K562 (cell line): Measurements from ENCODE around the gene NECTIN3.

ENCODE experiments used
- EGR1 ChIP-seq: fragments of 450-650 bp; conservative IDR thresholded peaks from 2 replicates; pipeline ENCODE4 v1.6.1; 2017; ENCODE audit warnings: mild to moderate bottlenecking
- EP300 ChIP-seq: IDR thresholded peaks from 2 replicates; pipeline ENCODE4 v1.6.1; 2012; ENCODE audit warnings: low read length, improper control_type of control experiment
- EZH2 ChIP-seq: IDR thresholded peaks from 2 replicates; pipeline ENCODE4 v1.6.1; 2012; ENCODE audit warnings: low read depth, mild to moderate bottlenecking, inconsistent platforms, low read length, borderline replicate concordance
- POLR2A ChIP-seq: fragments of 450-650 bp; conservative IDR thresholded peaks from 2 replicates; pipeline ENCODE4 v1.6.1; 2016
- POLR2AphosphoS5 ChIP-seq: IDR thresholded peaks from 2 replicates; pipeline ENCODE4 v1.6.1; 2011; ENCODE audit warnings: mild to moderate bottlenecking, low read depth, low read length, moderate library complexity; ENCODE audit not compliant: control insufficient read depth, insufficient read depth
- RAD21 ChIP-seq, 2 experiments: fragments of 250-450 bp in 1 of 2; fragments of 450-650 bp in 1 of 2; sonication (Bioruptor Pico) in 1 of 2; formaldehyde crosslinking in 1 of 2; IDR thresholded peaks in 1 of 2; conservative IDR thresholded peaks in 1 of 2; 2 replicates each; pipeline versions ENCODE4 v1.4.0 to v1.8.0; 2020 to 2022; ENCODE audit warnings: mild to moderate bottlenecking in 2 of 2, moderate library complexity in 1 of 2
- TF ChIP-seq, protein P1 (sequence below): fragments of 250-450 bp; sonication (Bioruptor Pico); IDR thresholded peaks from 2 replicates; pipeline ENCODE4 v1.5.1; 2021; ENCODE audit warnings: mild to moderate bottlenecking
- TF ChIP-seq, protein P2 (sequence below): sonication (generic); formaldehyde crosslinking; IDR thresholded peaks from 2 replicates; pipeline ENCODE4 v1.9.0; 2022; ENCODE audit warnings: mild to moderate bottlenecking, missing genetic modification reagents
- TF ChIP-seq, protein P3 (sequence below), 3 experiments: IDR thresholded peaks in 2 of 3; conservative IDR thresholded peaks in 1 of 3; 2 replicates each; pipeline ENCODE4 v1.5.1; 2011 to 2012; ENCODE audit warnings: low read length in 3 of 3, mild to moderate bottlenecking in 3 of 3, control low read depth in 2 of 3, improper control_type of control experiment in 1 of 3, inconsistent platforms in 1 of 3, low read depth in 1 of 3, mixed read lengths in 1 of 3, moderate library complexity in 1 of 3; ENCODE audit not compliant: insufficient read depth in 2 of 3

DNA sequence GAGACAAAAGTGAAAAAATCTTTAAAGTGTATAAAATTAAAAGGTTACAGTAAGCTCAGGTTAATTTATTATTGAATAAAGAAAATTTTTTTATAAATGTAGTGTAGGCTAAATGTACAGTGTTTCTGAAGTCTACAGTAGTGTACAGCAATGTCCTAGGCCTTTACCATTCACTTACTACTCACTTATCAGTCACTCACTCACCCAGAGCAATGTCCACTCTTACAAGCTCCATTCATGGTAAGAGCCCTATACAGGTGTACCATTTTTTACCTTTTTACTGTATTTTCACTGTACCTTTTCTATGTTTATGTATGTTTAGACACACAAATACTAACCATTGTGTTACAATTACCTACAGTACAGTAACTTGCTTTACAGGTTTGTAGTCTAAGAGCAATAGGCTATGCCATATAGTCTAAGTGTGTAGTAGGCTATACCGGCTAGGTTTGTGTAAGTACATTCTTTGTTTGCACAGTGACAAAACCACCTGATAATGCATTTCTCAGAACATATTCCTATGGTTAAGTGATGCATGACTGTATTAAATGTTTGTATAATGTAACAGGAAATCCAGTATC lies 38.1 kb upstream of the NECTIN3 start:
- TF ChIP-seq, protein P1, sequence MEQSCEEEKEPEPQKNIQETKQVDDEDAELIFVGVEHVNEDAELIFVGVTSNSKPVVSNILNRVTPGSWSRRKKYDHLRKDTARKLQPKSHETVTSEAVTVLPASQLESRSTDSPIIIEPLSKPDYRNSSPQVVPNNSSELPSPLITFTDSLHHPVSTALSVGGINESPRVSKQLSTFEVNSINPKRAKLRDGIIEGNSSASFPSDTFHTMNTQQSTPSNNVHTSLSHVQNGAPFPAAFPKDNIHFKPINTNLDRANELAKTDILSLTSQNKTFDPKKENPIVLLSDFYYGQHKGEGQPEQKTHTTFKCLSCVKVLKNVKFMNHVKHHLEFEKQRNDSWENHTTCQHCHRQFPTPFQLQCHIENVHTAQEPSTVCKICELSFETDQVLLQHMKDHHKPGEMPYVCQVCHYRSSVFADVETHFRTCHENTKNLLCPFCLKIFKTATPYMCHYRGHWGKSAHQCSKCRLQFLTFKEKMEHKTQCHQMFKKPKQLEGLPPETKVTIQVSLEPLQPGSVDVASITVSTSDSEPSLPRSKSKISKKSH (CRISPR knock-in tag), result no peak
- TF ChIP-seq, protein P2, sequence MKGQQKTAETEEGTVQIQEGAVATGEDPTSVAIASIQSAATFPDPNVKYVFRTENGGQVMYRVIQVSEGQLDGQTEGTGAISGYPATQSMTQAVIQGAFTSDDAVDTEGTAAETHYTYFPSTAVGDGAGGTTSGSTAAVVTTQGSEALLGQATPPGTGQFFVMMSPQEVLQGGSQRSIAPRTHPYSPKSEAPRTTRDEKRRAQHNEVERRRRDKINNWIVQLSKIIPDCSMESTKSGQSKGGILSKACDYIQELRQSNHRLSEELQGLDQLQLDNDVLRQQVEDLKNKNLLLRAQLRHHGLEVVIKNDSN, result no peak
- no peak for TF ChIP-seq POLR2AphosphoS5
- TF ChIP-seq EZH2, result no peak
- no peak for TF ChIP-seq POLR2A
- TF ChIP-seq EP300, result no peak
- no peak for TF ChIP-seq EGR1
- TF ChIP-seq RAD21 (CRISPR knock-in tag; conservative IDR thresholded peaks at IDR 0.05 in 1 of 2, IDR thresholded peaks at IDR 0.05 in 1 of 2), result no peak
- TF ChIP-seq, protein P3, sequence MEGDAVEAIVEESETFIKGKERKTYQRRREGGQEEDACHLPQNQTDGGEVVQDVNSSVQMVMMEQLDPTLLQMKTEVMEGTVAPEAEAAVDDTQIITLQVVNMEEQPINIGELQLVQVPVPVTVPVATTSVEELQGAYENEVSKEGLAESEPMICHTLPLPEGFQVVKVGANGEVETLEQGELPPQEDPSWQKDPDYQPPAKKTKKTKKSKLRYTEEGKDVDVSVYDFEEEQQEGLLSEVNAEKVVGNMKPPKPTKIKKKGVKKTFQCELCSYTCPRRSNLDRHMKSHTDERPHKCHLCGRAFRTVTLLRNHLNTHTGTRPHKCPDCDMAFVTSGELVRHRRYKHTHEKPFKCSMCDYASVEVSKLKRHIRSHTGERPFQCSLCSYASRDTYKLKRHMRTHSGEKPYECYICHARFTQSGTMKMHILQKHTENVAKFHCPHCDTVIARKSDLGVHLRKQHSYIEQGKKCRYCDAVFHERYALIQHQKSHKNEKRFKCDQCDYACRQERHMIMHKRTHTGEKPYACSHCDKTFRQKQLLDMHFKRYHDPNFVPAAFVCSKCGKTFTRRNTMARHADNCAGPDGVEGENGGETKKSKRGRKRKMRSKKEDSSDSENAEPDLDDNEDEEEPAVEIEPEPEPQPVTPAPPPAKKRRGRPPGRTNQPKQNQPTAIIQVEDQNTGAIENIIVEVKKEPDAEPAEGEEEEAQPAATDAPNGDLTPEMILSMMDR (IDR thresholded peaks at IDR 0.05 in 2 of 3, conservative IDR thresholded peaks at IDR 0.05 in 1 of 3; ENCODE audit: insufficient read depth in 2 of 3, low read depth in 1 of 3, low read length in 3 of 3), result no peak
